ENCODE data around the gene EWSR1. TPM values are rescaled to one million over a fixed set of nuclear protein-coding genes. Genes with fewer than 3 reads are reported as not detected.

Gene EWSR1
- total RNA-seq, 1 donor from 2014 or later: 211 TPM

DNA sequence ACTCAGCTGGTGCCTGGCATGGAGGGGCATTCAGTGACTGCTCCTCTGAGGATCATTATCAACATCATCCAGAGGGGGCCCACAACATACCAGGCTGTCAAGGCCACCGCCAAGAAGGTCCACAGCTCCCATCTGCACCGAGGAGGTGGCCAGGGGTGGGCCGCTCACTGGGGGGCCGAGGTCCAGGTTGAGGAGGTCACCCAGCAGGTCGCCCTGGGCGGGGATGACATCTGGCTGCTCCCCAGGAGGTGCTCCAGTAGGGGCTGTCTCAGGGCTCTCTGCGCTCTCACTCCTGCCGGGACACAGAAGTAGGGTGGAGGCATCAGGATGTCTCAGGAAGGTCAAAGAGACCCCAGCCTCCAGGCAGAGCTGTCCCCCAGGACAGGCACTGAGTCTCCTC is 72.5 kb downstream of the EWSR1 start:
- TF ChIP-seq, protein P1, sequence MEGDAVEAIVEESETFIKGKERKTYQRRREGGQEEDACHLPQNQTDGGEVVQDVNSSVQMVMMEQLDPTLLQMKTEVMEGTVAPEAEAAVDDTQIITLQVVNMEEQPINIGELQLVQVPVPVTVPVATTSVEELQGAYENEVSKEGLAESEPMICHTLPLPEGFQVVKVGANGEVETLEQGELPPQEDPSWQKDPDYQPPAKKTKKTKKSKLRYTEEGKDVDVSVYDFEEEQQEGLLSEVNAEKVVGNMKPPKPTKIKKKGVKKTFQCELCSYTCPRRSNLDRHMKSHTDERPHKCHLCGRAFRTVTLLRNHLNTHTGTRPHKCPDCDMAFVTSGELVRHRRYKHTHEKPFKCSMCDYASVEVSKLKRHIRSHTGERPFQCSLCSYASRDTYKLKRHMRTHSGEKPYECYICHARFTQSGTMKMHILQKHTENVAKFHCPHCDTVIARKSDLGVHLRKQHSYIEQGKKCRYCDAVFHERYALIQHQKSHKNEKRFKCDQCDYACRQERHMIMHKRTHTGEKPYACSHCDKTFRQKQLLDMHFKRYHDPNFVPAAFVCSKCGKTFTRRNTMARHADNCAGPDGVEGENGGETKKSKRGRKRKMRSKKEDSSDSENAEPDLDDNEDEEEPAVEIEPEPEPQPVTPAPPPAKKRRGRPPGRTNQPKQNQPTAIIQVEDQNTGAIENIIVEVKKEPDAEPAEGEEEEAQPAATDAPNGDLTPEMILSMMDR (conservative IDR thresholded peaks at IDR 0.05; ENCODE audit: low read depth, low read length): no peak
- no peak overlapping the region for H3K4me3 ChIP-seq (ENCODE audit: low read depth, low read length)
- no peak for DNase-seq (ENCODE audit: low read depth)

DNA sequence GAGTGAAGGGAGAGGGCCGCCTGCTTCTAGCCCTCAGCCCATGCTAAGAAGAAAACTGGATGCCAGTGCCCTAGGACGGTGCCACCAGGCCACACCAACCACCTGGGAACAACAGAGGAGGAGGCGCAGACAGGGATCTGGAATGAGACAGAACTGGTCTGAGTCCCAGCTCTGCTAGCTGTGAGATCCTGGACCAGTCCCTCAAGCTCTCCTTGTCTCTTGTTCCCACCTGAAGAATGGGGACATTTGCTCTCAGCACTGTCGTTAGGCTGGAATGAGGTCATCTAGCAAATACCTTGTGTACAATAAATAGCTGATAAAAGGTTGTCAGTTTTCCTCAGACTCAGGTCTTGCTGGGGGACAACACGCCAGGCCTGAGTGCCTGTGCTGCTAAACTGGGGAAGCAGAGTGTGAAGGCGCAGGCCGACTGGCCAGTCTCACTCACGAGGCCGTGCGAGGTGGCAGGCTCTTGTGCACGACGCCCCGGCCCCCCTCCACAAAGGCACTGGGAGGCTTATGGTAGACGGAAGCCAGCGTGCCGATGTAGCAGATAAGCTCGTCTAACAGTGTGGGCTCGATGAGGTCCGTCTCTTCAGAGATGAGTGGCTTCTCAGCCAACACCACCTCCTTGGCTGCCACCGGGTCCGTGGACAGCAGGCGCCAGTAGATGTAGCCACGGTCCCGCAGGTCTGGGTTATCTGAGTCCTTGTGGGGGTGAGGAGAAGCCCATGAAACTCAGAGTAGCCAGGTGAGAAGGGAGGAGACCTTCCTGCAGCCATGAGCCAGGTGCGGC is 73.2 kb downstream of the EWSR1 start:
- TF ChIP-seq, protein P1 (conservative IDR thresholded peaks at IDR 0.05; ENCODE audit: low read depth, low read length): no peak
- no peak overlapping the region for H3K4me3 ChIP-seq (ENCODE audit: low read depth, low read length)
- no peak for DNase-seq (ENCODE audit: low read depth)

DNA sequence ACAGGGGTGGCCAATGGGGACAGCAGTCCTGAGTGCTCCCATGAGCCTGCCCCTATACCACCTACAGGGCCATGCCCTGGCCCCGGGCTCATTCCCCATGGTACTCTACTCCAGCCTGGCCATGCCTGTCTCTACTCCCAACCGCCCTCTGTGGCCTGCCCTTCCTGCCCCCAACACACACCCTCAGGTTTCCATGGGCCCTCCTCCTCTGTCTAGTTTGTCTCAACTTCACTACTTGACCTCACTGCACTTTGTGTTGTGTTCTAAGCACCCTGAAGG is 73.7 kb downstream of the EWSR1 start:
- no peak overlapping the region for H3K4me3 ChIP-seq (ENCODE audit: low read depth, low read length)
- DNase-seq (ENCODE audit: low read depth): no peak
- TF ChIP-seq, protein P1 (conservative IDR thresholded peaks at IDR 0.05; ENCODE audit: low read depth, low read length): no peak

DNA sequence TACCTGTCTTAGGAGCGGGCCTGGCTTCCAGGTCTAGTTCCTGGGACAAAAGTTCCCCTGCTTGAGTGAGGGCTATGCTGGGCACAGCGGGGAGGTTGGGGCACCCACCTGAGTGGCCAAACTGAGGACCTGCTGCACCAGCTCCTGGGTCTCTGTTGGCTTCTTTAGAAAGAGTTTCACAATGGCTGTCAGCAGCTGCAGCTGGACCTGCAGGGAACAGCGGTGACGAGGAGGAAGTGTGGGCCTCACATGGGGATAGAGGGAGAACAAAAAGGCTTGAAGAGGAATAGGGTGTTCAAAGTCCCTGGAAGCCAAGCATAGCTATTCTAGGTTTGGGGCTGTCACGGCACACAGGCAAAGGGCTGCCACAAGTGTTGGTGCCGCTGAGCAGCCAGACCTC is 74.1 kb downstream of the EWSR1 start:
- TF ChIP-seq, protein P1 (conservative IDR thresholded peaks at IDR 0.05; ENCODE audit: low read depth, low read length): no peak
- no peak overlapping the region for H3K4me3 ChIP-seq (ENCODE audit: low read depth, low read length)
- no peak for DNase-seq (ENCODE audit: low read depth)

DNA sequence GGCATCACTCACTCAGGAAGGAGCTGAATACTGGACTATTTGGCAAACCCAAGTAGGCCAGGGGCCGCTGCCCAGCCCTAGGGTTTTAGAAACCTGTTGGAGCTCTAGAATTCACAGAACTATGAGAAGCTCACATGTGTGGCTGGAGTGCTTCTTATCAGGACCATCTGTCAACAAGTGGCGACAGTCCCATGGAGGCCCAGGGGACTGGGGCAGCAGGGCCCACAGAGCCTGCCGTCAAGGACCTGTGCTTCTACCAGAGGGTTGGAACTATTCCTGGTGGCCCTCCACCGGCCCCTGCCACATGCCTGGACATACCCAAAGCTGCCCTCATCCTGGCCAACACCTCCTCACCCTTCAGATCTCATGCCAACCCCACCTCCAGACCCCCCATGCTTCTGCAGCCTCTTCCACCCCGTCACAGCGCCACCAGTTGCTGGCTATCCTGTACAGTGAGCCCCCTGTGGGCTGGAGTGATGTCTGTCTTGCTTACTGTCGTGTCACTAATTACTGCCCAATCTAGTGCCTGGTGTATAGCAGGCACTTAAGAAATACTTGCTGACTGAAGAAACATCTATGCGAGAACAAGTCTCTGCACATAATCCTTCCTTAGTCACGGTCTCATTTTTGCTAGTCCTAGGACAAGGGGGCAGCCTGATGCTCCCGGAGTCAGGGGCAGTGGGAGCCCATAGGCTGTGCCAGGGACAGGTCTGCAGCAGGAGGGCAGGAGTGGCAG is 74.7 kb downstream of the EWSR1 start:
- DNase-seq (ENCODE audit: low read depth): no peak
- TF ChIP-seq, protein P1 (conservative IDR thresholded peaks at IDR 0.05; ENCODE audit: low read depth, low read length): no peak
- no peak overlapping the region for H3K4me3 ChIP-seq (ENCODE audit: low read depth, low read length)

DNA sequence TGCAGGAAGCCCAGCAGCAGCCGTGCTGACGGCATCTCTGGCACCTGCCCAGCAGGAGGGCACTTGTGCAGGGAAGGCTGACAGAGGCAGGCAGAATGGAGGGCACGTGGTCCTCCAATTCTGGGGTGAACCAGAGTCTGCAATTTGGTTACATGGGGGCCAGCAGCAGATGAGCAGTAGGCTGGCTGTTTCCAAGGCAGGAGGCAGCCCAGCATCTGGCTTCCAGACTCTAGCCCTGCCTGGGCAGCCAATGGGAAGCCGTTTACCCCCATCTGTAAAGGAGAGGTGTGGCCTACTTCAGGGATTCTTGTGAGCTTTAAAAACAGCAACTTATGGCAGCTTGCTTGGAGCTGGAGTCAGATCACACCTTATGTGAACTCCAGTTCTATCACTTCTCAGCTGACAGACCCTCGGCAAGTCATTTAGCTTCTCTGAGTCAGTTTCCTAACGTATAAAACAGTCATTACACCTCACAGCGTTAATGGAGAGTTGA is 75.3 kb downstream of the EWSR1 start:
- H3K4me3 ChIP-seq (ENCODE audit: low read depth, low read length): no peak overlapping the region
- no peak for DNase-seq (ENCODE audit: low read depth)
- TF ChIP-seq, protein P1 (conservative IDR thresholded peaks at IDR 0.05; ENCODE audit: low read depth, low read length): no peak
